ENCODE data around the gene ROBO3.

Gene ROBO3

DNA sequence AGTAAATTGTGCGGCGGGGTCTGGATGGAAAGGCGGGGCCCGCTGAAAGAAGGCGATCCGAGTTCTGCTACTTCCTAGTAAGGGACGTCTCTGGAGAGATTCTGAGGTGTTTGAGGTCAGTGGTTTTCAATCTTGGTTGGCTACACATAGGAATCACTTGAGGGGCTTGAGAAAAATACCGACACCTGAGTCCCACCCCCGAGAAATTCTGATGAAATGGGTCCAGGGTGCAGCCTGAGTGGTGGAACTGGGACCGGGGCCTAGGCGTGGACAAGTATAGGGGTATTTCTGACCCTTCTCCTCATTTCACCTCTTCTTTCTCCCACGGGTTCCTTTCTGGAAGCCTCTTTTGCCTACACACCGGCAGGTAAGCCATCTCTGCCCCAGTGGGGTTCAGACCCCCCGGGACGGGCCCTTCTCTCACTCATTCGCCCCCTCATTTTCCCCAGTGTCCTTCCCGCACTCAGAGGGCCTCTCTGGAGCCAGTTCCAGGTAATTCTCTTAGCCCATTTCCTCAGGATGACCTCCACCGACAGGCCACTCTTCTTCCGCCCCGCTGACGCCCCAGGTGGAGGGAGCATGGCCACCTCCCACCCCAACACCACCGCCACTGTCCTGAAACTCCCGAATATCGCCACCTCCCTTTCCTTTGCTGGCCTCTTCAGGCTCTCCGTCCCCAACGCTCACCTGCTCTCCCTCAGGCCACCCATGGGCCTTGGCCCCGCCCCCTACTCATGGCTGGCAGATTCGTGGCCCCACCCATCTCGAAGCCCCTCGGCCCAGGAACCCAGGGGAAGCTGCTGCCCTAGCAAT, 11.8 kb downstream of the ROBO3 start:
- no peak for DNase-seq (ENCODE audit: low read depth)

DNA sequence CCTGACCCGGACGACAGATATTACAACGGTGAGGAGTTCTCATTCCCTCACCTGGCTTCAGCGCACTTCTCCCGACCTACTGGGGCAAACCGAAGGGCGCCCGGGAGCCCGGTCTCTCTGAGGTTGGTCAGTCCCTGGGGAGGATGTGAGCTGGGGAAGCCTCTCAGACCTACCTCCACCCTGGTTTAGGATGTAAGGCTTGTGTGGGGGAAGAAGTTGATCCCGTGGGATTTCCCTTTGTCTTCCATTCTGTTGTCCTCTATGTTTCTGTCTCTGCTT, 12.3 kb downstream of the ROBO3 start:
- no peak for DNase-seq (ENCODE audit: low read depth)

DNA sequence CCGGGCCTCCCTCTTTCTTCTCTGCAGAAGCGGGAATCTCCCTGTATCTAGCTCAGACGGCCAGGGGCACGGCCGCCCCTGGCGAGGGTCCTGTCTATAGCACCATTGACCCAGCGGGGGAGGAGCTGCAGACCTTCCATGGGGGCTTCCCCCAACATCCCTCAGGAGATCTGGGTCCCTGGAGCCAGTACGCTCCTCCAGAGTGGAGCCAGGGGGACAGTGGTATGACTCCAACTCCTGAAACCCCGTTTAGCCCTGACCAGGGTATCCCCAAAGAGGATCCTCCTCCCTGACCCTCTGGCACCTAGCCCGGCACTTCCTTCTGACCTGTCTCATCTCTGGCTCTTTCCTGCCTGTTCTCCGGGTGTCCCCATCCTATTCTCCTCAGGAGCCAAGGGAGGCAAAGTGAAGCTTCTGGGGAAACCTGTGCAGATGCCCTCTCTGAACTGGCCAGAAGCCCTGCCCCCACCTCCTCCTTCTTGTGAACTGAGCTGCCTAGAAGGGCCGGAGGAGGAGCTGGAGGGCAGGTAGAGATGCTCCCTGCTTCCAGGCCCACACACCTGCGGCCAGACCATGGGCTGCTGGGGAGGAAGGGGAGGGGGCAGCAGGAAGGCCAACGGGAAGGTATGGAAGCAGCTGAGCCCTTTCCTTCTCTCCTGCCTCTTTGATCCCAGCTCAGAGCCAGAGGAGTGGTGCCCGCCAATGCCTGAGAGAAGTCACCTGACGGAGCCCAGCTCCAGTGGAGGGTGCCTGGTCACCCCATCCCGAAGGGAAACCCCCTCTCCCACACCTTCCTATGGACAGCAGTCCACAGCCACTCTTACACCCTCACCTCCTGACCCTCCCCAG, 12.9 kb downstream of the ROBO3 start:
- no peak for DNase-seq (ENCODE audit: low read depth)

DNA sequence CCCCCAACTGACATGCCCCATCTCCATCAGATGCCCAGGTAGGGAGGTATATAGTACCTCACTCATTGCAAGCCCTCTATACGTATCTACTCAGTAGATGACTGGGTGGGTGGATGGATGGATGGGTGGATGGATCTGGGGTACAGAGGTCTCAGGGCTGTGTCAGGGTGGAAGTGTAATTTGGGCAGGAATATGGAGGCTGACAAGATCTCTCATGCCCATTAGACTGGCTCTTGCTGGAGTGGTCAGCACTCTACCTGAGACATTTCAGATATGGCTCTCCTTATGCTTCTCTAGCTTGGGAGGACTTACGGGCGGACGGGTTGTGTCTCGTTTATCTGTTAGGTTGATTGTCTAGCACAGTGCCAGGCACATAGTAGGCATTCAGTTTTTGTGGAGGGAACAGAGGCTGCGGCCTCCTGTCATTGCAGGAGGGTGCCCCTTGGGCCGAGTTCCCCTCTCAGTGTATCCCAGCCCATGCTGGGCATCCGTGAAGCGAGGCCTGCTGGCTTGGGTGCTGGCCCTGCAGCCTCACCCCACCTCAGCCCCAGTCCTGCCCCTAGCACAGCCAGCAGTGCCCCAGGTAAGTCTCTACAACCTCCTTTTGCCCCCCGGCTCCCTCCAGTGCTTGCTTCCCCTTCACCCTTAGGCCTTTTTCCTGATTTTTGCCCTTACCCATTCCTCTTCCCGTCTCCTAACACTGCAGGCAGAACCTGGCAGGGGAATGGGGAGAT, 13.7 kb downstream of the ROBO3 start:
- DNase-seq (ENCODE audit: low read depth) = no peak

DNA sequence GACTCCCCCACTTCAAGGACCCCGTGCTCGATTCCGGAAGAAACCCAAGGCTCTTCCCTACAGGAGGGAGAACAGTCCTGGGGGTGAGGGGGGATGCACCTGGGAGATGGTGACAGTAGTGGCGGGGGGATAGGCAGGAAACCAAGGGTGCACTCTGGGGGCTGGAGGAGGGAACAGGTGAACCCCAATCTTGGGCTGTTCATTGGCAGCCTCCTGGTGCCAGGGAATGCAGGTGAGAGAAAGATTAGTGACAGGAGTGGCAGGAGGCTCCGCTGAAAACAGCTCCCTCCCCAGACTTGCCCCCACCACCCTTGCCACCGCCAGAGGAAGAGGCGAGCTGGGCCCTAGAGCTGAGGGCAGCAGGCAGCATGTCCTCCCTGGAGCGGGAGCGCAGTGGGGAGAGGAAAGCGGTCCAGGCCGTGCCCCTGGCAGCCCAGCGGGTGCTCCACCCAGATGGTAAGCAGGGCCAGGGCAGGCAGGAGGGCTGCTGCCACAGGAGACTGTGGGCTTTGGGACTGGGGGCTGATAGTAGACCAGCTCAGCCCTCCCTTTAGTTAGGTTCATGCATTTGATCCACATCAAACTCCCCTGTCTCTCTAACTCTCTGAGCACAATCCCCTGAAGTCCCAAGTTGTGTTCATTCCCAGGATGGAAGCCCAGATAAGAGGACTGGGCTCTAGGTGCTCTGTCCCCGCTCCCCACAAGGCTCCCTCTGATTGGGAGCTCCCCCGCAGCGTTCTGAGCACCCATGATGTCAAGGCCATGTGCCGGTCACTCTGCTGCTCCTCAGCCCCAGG, 14.5 kb downstream of the ROBO3 start:
- no peak for DNase-seq (ENCODE audit: low read depth)

DNA sequence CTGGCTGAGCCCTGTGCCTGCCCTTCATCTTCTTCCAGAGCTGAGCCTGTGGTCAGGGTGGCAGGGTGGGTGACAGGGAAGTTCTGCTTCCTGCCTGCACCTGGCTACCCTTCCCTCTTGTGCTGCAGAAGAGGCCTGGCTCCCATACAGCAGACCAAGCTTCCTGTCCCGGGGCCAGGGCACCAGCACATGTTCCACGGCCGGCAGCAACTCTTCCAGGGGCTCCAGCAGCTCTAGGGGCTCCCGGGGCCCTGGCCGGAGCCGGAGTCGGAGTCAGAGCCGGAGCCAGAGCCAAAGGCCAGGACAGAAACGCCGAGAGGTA, 15.0 kb downstream of the ROBO3 start:
- DNase-seq (ENCODE audit: low read depth) = no peak

DNA sequence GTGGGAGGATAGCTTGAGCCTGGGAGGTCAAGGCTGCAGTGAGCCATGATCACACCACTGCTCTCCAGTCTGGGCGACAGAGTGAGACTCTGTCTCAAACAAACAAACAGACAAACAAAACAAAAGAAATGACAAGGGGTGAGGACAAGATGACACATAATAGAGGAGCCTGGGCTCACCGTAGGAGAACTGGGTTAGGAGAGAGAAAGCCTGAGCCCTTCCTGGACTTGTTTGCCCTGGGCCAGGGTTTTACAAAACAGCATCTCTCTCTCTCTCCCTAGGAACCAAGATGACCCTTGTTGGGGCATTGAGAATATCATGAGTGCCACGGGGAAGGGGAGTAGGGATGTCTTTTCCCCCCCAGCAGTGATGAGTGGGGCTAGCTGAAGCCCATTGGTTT, 15.7 kb downstream of the ROBO3 start:
- no peak for DNase-seq (ENCODE audit: low read depth)

DNA sequence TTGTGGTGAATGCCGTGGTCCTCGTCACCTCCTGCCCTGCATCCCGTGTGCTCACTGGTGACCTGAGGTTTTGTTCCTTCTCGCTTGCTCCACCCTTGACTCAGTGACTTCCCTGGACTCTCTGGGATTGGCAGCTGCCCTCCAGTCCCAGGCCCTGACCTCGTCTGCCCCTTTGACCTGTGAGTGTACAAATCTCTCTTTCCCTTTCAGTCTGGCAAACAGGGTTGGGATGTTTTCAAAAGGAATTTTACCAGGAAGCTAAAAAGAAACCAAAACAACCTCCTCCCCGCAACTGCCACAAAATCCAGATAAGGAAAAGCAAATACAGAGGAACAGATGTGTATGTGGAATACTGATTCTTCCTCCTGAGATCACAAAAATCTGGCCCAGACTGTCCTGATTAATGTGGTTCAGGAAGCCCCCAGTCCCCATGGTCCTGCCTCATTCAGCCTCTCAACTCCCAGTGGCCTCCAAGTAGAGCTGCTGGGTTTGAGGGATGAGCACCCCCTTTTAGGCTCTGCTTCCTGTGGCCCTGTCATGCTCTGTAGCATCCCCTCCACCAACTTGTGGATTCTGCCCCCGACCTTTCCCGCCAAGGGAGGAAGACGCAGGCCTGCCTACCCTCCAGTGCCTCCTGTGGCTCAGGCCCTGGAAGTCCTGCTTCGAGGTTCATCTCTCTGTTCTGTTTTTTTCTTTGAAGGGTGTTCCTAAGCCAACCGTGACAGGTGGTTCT, 17.3 kb downstream of the ROBO3 start:
- DNase-seq (ENCODE audit: low read depth) = no peak

DNA sequence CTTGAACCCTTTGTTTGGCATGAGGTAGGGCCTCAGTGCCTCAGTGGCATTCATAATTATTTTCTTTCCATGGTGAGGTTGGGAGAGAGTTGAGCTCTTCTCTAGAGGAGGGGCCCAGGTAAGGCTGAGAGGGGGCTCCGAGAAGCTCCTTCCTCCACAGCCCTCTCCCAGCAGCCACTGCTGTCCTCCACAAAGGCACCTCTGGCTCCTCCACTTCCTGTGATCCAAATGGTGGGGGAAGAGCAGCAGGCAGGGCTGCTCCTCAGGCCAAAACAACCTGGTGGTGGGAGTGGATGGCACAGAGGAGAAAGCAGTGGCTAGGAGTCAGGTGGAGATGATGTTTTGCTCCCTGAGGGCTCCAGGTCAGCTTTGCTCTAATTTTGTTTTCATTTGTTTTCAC, 19.1 kb downstream of the ROBO3 start:
- no peak for DNase-seq (ENCODE audit: low read depth)

DNA sequence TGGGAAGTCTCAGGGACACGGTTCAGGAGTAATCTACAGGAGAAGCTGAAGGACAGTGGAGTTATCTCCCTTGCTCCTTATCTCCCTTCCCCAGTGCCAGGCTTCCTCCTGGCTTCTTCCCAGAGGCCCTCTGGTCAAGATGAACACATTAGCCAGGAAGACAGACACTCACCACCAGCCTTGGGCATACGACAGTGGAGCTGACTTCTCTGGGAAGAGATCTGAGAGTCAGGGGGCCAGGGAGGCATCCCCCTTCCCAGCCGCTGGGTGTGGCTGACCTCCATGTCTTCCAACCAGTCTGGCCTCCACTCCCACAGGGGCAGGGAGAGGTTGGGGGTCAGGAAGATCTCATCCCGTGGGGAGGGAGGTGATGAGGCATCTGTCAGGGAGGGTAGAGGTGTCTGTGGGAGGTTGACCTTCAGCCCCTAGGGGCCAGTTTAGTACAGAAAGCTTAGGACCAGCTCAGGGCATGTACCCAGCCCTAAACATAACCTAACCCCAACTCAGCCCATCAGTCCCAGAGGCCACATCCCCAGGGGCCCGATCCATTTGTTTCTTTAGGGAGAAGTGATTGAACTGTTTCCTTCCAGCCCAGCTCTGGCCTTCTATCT, 19.7 kb downstream of the ROBO3 start:
- DNase-seq (ENCODE audit: low read depth) = no peak

DNA sequence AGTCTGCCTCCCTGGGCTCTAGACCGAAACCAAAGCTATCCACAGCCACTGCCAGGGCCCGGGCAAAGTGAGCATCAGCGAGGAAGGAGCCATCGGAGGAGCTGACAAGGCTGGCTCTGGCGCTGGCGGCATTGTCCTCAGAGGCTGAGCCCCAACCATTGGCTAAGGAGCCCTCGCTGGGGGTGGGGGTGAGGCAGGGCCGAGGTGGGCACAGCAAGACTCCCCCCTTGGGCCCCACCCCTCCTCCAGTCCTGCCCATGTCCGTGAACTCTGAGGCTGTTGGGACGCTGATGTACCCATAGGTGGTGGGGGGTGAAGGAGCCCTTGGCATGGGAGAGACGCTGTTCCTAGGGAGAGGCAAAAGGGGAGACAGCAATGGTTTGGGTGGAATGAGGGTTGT, 21.2 kb downstream of the ROBO3 start:
- no peak for DNase-seq (ENCODE audit: low read depth)

DNA sequence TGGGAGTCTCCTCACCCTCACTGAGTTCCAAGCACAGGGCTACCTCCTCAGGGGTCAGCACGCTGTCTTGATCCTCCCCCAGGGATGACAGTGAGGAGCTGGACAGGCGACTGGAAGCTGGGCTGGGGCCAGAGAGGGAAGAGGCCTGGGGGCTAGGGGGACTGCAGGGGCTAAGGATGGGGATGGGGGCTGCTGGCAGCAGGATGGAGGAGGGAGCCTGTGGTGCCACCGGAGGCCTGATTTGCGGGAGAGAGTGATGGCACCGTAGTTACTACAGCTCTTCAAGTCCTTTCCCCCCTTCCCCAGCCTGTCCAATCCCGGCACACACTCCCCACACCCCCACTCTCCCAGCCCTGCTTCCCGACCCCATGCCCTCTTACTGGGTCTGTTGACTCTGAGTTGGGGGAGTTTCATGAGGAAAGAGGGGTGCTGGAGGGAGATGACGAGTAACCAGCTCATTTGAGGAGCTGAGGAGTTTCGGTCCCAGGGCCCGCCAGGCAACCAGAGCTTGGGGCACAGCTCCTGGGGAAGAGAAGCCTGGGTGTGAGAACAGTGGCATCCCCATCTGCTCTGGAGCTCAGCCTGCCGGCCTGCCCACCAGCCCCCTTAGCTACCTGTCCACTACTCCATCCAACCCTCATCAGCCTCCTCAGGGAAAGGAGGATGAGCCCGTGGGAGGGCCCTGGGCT, 21.9 kb downstream of the ROBO3 start:
- no peak for DNase-seq (ENCODE audit: low read depth)

DNA sequence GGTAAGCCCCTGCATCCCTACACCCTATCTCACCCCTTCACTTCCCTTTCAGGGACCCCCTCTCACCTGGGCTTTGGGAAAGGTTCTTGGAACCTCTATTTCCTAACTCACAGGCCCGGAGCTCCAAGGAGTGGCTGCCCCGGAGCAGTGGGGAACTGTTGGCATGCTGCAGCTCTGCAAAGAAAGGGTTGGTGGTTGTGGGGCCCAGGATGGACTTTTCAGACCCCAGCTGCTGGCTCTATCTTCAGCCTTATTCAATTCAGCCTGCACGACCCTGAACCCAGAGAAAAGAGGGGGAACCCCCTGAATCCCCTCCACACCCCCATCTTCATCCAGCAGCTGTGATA, 22.4 kb downstream of the ROBO3 start:
- DNase-seq (ENCODE audit: low read depth) = no peak

DNA sequence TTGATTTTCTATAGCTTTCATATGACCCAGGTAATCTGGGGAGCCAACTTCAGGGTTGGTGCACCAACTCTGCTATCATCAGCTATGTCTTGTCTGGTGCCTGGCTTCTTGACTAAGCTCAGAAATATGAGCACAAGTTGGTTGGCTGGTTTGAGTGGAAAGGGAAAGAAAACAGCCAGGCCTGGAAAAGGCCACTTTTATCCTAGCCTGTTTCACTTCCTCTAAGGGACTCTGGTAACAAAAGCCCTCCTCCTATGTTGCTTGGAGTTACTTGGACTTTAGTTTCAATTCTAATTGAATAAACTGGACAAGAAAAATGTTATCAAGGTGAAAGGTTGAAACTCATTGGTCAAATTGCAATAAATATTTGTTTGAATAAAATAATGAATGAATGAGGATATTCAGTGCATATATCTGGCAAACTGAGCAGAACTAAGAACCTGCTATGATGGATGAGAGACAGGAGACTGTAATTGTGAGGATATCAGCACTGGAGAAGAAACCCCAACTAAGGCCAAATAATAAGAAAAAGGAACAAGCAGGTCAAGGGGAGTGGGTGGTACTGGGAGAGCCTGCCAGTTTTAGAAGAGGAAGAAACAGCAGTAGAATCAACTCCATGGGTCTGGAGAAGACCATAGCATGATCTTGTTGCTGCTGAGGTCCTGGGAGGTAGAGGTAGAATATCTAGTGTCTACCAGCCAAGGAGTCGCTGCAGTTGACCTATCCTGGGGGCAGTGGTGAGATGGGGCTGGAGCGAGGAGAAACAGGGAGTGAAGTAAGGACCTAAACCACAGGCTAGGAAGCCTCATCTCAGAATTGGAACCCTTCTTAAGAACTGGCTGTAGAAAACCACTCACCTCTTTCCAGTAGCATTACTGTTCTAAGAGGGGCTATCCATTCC, 24.2 kb downstream of the ROBO3 start:
- DNase-seq (ENCODE audit: low read depth) = no peak

DNA sequence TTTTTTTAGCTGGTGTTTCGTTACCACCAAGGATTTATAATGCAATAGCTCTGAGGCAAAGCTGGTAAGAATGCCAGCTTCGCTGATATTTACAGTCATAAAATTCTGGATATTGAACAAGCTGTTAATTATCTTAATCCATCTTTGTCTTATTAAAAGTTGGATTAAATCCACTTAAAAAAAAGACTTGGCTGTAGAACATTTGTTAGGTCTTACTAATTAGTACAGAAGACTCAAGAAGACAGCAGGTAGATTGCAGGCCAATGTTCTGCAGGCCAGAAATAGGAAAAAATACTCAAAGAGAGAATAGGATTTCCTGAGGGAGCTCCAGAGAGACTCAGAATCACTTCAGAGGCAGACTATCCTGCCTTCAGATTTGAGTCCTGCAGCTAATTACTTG, 24.9 kb downstream of the ROBO3 start:
- DNase-seq (ENCODE audit: low read depth) = no peak

DNA sequence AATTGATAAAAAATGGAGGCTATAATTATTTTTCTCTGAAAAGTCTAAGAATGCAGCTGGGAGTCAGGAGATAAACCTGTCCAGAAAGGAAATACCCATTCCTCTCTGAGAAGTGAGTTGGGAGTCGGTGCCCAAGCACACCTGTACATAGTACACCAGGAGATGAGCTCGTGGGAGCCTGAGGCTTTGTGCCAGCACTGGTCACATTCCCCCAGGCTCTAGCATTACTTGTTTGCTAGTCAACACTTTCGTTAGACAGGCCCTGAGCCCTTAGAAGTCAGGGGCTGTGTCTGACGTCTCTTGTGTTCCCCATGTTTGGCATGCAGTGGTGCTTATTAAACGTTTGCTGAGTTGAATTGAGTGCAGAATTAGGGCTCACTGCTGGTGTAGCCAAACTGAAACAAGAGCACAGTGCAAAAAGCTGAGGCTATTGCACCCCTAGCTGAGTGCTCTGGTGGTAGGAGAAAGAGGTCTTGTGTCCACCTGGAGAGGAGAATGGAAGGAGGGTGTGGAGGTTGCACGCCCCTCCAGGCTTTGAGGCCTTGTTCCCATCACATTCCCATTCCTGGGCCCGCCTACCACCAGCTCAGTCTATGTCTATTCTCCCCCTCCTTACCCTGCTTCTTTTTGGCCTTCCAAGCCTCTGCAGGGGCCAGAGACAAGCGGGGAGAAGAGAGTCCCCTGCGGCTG, 25.6 kb downstream of the ROBO3 start:
- no peak for DNase-seq (ENCODE audit: low read depth)

DNA sequence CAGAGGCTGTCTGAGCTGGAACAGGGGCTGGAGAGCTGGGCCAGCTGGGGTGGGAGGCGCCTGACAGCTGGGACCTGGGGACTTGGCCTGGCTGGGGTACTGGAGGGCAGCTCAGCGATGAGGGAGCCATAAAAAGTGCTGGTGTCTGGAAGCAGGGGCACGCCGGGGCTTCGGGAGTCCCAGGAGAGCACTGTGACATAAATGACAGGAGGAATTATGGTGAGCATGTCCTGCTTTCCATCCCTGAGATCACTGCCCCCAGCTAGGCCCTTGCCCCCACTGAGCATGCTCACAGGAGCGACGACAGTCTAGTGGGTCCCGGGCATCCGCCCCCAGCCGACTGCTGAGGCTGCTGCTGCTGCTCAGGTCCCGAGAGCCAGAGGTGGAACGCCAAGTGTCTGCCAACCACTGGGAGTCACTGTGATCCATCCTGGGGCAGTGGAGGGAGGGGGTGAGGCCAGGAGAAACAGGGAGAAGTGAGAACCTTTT, 26.2 kb downstream of the ROBO3 start:
- no peak for DNase-seq (ENCODE audit: low read depth)

DNA sequence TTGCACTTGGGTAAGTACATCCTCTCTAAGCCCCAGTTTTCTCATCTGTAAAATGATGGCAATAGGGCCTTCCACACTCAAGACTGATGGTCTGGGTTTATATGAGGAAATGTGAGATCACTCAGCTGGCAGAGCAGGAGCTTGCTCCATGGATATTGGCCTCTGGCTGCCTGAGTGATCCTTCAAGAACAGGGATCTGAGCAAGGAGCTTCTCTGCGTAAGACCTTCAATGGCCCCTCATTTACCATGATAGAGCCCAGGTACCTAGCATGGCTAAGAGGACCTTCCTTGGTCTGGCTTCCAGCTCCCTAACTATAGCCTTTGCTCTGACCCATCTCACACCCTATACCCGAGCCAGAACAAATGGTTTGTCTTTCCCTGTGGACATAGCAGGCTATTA, 26.9 kb downstream of the ROBO3 start:
- no peak for DNase-seq (ENCODE audit: low read depth)
